Breast epithelium (tissue), 3 donors: ENCODE data around the gene LRCH4.

Source experiments
- CTCF ChIP-seq, 3 donors: fragments of 450-650 bp; IDR thresholded peaks; one replicate each; pipeline ENCODE4 v1.5.1; 2016 to 2017; ENCODE audit warnings: antibody characterized with exemption in 3 of 3, mild to moderate bottlenecking in 3 of 3, moderate library complexity in 3 of 3
- POLR2A ChIP-seq: fragments of 450-650 bp; IDR thresholded peaks from one replicate; pipeline ENCODE4 v1.6.1; 2016; ENCODE audit warnings: antibody characterized with exemption, mild to moderate bottlenecking, moderate library complexity

DNA sequence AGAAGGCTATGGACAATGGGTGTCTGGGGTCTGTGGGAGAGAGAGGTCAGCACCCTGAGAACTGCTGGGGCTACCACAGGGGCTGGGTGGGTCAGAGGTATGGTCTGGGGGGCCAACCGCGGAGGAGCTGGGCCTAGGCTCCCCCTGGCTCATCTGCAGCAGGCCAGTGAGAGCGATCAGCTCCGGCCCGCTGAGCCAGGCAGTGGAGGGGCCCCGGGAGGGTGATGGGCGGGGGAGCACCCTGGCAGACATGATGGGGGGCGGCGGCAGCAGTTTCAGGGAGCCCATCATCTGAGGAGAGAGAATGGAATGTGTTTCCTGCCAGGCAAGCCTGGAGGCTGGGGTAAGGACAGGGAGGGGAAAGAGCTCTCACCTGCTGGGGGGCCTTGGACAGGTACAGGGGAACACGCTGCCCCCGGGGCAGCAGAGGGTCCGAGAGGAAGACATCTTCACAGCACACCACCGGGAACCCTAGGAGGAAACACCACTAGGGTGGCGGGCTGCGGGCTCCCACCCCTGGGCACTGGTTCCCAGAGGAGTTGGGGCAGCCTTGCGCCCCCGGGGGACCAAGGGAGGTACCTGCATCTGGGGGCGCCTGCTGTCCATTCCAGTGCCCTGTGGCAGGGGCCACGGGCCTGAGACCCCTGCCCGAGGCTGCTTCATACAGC, 13.5 kb downstream of the LRCH4 start:
- TF ChIP-seq CTCF (IDR thresholded peaks at IDR 0.05) (no peak), POLR2A (no peak)
